ENCODE results near the gene ASPG. TPM values are rescaled to one million over a fixed set of nuclear protein-coding genes. Genes with fewer than 3 reads are reported as not detected.

Gene ASPG
- total RNA-seq, 4 donors from 2014 or later: 0.33 to 0.75 (median 0.45) TPM; not detected in 1

DNA sequence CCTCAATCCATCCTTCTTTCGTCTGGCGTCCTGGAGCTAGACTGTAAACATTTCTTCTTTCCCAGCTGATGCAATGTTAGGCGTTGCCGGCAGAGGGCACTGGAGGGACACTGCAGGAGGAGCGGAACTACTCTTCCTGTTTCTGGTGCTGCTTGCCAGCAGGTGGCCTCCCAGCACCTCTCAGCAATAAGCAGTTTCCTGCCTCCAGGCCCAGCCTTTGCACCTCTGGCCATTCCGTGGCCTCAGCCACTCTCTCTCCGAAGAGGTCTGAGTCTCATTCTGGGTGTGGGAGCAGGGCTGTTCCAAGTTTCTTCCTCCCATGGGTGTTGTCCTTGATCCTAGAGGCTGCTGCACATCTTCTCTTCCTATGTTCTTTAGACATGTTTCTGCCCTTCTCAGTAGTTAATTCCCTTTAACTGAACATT, 7.5 kb upstream of the ASPG start:
- no peak overlapping the region for H3K4me3 ChIP-seq
- intact Hi-C loops (cut with DNase I): no loop called here
- no peak overlapping the region for H3K27ac ChIP-seq (replicated peaks in 1 of 4)
- H3K9me3 ChIP-seq: peaks cover 0 to 10% (median 7%) of the 10 kb centered on the region in 4 donors
- no peak for DNase-seq (ENCODE audit: extremely low spot score)
- TF ChIP-seq POLR2A (IDR thresholded peaks at IDR 0.05; ENCODE audit: low read depth) (no peak), POLR2AphosphoS5 (IDR thresholded peaks at IDR 0.05) (peak in 1 of 2 donors; percentile 74)
- TF ChIP-seq, protein P1, sequence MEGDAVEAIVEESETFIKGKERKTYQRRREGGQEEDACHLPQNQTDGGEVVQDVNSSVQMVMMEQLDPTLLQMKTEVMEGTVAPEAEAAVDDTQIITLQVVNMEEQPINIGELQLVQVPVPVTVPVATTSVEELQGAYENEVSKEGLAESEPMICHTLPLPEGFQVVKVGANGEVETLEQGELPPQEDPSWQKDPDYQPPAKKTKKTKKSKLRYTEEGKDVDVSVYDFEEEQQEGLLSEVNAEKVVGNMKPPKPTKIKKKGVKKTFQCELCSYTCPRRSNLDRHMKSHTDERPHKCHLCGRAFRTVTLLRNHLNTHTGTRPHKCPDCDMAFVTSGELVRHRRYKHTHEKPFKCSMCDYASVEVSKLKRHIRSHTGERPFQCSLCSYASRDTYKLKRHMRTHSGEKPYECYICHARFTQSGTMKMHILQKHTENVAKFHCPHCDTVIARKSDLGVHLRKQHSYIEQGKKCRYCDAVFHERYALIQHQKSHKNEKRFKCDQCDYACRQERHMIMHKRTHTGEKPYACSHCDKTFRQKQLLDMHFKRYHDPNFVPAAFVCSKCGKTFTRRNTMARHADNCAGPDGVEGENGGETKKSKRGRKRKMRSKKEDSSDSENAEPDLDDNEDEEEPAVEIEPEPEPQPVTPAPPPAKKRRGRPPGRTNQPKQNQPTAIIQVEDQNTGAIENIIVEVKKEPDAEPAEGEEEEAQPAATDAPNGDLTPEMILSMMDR (IDR thresholded peaks at IDR 0.05): peak; percentile 99 to 100 (median 99)
- H3K4me1 ChIP-seq: peaks cover 2 to 8% (median 7%) of the 10 kb centered on the region in 4 donors
- H3K36me3 ChIP-seq: no peaks in the 10 kb centered on the region
- under 1% methylated on average over 7 of the region's 7 CpGs for WGBS
- peaks cover 0 to 45% (median 0%) of the 10 kb centered on the region in 4 donors for H3K27me3 ChIP-seq

DNA sequence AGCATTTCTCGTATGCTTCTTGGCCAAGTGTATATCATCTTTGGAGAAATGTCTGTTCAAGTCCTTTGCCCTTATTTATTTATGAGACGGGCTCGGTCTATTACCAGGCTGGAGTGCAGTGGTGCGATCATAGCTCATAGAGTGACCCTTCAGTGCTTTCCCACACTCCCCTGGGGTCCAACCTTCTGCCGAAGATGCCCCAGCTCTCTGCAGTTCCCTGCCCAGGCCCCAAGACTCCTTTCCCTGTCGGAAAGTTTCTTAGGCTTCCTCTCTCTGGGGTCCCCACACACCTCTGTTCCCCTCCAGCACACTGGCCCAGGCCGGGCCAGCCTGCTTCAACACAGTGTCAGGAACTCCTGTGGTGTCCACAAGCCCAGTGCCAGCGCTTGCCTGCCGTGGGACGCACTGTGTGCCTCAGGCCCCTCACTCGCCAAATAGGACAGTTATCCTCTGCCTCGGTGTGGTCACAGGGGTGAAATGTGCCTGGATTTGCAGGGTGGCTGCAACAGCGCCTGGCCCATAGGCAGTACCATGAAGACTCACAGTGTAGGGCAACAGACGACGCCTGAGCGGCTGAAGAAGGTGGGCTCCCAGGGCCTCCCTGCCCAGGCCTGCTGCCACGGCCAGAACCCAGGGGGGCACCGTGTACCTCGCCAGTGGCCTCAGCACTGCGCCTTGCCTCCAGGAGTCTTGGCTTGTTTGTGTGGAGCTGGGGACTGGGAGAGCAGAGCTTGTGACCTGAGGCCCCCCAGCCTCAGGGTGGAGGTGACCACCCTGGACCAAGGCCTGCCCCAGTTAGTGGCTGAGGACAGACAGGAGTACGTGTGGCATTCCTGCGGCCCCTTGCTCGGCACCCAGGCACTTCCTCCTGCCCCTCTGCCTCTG, 4.9 kb upstream of the ASPG start:
- TF ChIP-seq, protein P1 (IDR thresholded peaks at IDR 0.05): no peak
- TF ChIP-seq POLR2A (IDR thresholded peaks at IDR 0.05; ENCODE audit: low read depth) (no peak), EP300 (IDR thresholded peaks at IDR 0.05) (no peak), POLR2AphosphoS5 (IDR thresholded peaks at IDR 0.05) (no peak)
- H3K27ac ChIP-seq (replicated peaks in 1 of 4): no peak overlapping the region
- 90% methylated on average over 23 of the region's 23 CpGs for WGBS
- peaks cover 9 to 16% (median 10%) of the 10 kb centered on the region in 4 donors for H3K4me1 ChIP-seq
- H3K36me3 ChIP-seq: no peaks in the 10 kb centered on the region
- intact Hi-C loops (cut with DNase I): no loop called here
- DNase-seq (ENCODE audit: extremely low spot score): no peak
- no peak overlapping the region for H3K4me3 ChIP-seq
- no peaks in the 10 kb centered on the region for H3K9me3 ChIP-seq
- peaks cover 0 to 50% (median 2%) of the 10 kb centered on the region in 4 donors for H3K27me3 ChIP-seq

DNA sequence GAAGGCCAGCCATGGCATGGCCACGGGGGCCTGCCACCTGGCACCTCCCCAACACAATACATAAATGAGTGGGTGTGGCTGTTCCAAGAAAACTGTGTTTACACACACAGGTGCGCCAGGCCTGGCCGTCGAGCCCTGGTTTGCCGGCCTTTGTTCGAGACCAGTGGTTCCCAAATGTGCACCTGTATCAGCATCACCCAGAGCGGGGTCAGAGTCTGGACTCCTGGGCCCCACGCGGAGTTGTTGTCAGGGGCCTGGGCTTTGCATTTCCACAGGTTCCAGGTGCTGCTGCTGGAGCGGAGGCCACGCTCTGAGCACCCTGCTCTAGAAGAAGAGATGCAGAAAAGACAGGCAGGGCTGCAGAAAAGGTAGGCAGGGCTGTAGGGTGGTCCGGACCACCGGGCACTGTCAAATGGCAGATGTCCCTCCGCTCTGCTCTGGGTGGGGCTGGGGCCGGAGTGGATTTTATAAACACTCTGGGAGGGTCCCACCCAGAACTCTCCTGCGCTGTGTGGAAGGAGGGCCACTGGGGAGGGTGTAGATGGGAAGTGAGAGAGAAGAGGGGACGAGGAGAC, 4.2 kb upstream of the ASPG start:
- DNase-seq (ENCODE audit: extremely low spot score): no peak
- Histone ChIP-seq H3K27ac (replicated peaks in 1 of 4) (no peak overlapping the region), H3K9me3 (no peaks in the 10 kb centered on the region), H3K4me1 (peaks cover 13 to 21% (median 14%) of the 10 kb centered on the region in 4 donors), H3K36me3 (no peaks in the 10 kb centered on the region), H3K27me3 (peaks cover 0 to 54% (median 10%) of the 10 kb centered on the region in 4 donors), H3K4me3 (no peak overlapping the region)
- WGBS: 88% methylated on average over 16 of the region's 17 CpGs
- intact Hi-C loops (cut with DNase I): no loop called here
- TF ChIP-seq, protein P1 (IDR thresholded peaks at IDR 0.05): no peak
- TF ChIP-seq POLR2AphosphoS5 (IDR thresholded peaks at IDR 0.05) (no peak), POLR2A (IDR thresholded peaks at IDR 0.05; ENCODE audit: low read depth) (no peak), EP300 (IDR thresholded peaks at IDR 0.05) (no peak)

DNA sequence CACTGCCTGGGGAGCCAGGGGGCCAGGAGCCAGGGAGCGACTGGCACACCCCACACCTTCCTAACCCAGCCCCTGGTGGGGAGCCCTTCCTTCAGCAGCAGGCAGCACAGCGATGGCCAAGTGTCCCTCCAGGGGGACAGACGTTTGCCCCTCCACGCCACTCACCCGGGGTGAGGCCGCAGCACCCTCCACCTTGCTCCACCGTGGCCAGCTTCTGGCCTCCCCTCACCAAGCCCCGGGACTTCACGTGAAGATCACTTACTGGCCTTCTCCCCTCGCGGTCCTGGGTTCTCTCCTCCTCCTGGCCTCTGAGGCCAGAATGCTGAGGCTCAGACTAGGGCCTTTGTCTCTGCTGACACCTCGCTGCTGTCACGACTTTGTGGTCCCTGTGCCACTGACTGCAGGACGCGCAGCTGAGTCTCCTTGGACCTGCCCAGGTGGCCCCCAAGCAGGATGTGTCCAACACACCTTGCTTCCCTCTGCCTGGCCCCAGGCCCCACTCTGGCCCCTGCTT, 3.5 kb upstream of the ASPG start:
- H3K9me3 ChIP-seq: no peaks in the 10 kb centered on the region
- H3K27me3 ChIP-seq: peaks cover 0 to 61% (median 10%) of the 10 kb centered on the region in 4 donors
- intact Hi-C loops (cut with DNase I): no loop called here
- H3K4me1 ChIP-seq: peaks cover 13 to 21% (median 14%) of the 10 kb centered on the region in 4 donors
- no peak overlapping the region for H3K4me3 ChIP-seq
- H3K27ac ChIP-seq (replicated peaks in 1 of 4): no peak overlapping the region
- 91% methylated on average over 9 of the region's 15 CpGs for WGBS
- DNase-seq (ENCODE audit: extremely low spot score): no peak
- no peaks in the 10 kb centered on the region for H3K36me3 ChIP-seq
- TF ChIP-seq POLR2A (IDR thresholded peaks at IDR 0.05; ENCODE audit: low read depth) (no peak), POLR2AphosphoS5 (IDR thresholded peaks at IDR 0.05) (no peak), EP300 (IDR thresholded peaks at IDR 0.05) (no peak)
- TF ChIP-seq, protein P1 (IDR thresholded peaks at IDR 0.05): no peak
